Gastroesophageal sphincter (tissue), 3 donors: Measurements from ENCODE around the gene SLC16A6.

Experiments
- EP300 ChIP-seq: sonication (generic); formaldehyde crosslinking; IDR thresholded peaks from one replicate; pipeline ENCODE4 v1.6.1; 2017; ENCODE audit warnings: antibody characterized with exemption, mild to moderate bottlenecking
- POLR2A ChIP-seq, 2 donors: fragments of 450-650 bp; IDR thresholded peaks; one replicate each; pipeline ENCODE4 v1.6.1; 2017; ENCODE audit warnings: antibody characterized with exemption in 2 of 2, mild to moderate bottlenecking in 2 of 2, moderate library complexity in 1 of 2
- POLR2AphosphoS5 ChIP-seq: sonication (generic); formaldehyde crosslinking; IDR thresholded peaks from one replicate; pipeline ENCODE4 v1.6.1; 2017; ENCODE audit warnings: antibody characterized with exemption
- TF ChIP-seq, protein P1 (sequence below), 4 experiments: fragments of 200-600 bp in 2 of 4; fragments of 450-650 bp in 2 of 4; sonication (generic) in 1 of 4; IDR thresholded peaks; one replicate each; pipeline ENCODE4 v1.5.1; 2017 to 2019; ENCODE audit warnings: antibody characterized with exemption in 4 of 4, mild to moderate bottlenecking in 2 of 4, moderate library complexity in 2 of 4

DNA sequence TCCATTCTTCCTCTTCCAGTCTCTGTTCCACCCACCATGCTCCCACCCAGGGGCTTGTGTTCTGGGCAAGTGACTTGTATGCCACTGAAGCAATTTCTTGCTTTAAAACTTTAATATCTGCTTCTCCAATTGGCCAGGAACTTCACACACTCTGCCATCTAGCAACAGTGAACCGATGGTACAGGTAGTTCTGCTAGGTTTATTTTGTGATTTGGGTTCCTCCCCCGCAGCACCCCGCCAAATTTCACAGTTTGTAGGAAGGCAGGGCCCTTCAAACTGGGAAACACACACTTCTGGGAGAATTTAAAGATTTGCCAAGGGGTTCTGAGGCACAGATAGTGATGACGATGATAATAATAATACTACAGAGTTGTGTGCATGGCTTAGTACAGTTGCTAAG lies 3.7 kb upstream of the SLC16A6 start:
- TF ChIP-seq EP300: no peak
- TF ChIP-seq, protein P1, sequence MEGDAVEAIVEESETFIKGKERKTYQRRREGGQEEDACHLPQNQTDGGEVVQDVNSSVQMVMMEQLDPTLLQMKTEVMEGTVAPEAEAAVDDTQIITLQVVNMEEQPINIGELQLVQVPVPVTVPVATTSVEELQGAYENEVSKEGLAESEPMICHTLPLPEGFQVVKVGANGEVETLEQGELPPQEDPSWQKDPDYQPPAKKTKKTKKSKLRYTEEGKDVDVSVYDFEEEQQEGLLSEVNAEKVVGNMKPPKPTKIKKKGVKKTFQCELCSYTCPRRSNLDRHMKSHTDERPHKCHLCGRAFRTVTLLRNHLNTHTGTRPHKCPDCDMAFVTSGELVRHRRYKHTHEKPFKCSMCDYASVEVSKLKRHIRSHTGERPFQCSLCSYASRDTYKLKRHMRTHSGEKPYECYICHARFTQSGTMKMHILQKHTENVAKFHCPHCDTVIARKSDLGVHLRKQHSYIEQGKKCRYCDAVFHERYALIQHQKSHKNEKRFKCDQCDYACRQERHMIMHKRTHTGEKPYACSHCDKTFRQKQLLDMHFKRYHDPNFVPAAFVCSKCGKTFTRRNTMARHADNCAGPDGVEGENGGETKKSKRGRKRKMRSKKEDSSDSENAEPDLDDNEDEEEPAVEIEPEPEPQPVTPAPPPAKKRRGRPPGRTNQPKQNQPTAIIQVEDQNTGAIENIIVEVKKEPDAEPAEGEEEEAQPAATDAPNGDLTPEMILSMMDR (IDR thresholded peaks at IDR 0.05): no peak
- TF ChIP-seq POLR2AphosphoS5: no peak
- no peak for TF ChIP-seq POLR2A (IDR thresholded peaks at IDR 0.05)
